ENCODE results near the gene HKDC1.
A peak's percentile ranks its signal among the peaks of the same experiment; 100 is the strongest.

Gene HKDC1

DNA sequence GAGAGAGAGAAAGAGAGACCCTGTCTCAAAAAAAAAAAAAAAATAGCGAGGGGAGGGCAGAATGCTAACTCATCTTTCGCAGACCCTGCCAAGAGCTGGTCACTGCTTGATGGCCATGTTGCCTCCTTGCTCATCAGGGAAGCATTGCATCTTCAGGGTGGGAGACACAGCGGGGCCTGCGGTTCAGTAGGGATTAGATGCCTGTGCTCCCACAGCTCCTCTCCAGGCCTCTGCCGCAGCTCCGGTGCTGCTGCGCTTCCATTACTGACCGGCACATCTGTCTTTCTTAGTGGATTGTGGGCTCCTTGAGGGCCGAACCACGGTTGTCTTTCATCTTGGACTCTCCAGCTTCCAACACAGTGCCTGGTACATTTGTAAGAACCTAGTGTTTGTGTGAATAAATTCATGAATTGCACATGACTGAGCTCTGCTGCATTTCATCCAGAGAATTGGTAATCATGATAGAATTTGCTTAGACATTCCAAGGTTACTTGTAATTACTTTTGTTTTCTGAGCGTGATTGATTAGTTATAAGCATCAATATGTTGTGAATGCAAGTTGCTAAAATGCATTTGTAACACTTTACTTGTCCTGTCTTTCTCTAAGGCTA is 75.0 kb downstream of the HKDC1 start:
- ChIA-PET POLR2A (no interaction called here), CTCF (no interaction called here)

DNA sequence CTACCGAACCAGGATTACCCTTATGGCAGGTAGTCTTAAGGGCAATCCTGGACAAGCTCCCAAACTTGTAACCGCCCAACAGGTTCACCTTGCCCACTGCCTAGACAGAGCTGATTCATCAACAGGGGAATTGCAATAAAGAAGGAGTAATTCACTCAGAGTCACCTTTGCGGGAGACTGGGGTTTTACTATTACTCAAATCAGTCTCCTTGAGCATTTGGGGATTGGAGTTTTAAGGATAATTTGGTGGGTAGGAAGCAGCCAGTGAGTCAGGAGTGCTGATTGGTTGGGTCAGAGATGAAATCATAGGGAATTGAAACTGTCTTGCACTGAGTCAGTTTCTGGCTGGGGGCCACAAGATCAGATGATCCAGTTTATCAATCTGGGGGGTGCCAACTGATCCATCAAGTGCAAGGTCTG is 83.5 kb downstream of the HKDC1 start:
- H3K36me3 ChIP-seq (ENCODE audit: control insufficient read depth in 2 of 2, insufficient read depth in 1 of 2, low read length in 2 of 2) = no peaks in the 10 kb centered on the region
- no peaks in the 10 kb centered on the region for H3K4me1 ChIP-seq (ENCODE audit: control insufficient read depth, insufficient read depth, low read length)
- CTCF ChIA-PET = no interaction called here
- no peaks in the 10 kb centered on the region for H3K9me3 ChIP-seq (ENCODE audit: control insufficient read depth, insufficient read depth, low read depth, low read length)
- H3K27ac ChIP-seq (ENCODE audit: extremely low read depth, low read depth, low read length) = no peak overlapping the region
- H3K4me3 ChIP-seq (ENCODE audit: low read depth, low read length) = no peak overlapping the region
- TF ChIP-seq, protein P1, sequence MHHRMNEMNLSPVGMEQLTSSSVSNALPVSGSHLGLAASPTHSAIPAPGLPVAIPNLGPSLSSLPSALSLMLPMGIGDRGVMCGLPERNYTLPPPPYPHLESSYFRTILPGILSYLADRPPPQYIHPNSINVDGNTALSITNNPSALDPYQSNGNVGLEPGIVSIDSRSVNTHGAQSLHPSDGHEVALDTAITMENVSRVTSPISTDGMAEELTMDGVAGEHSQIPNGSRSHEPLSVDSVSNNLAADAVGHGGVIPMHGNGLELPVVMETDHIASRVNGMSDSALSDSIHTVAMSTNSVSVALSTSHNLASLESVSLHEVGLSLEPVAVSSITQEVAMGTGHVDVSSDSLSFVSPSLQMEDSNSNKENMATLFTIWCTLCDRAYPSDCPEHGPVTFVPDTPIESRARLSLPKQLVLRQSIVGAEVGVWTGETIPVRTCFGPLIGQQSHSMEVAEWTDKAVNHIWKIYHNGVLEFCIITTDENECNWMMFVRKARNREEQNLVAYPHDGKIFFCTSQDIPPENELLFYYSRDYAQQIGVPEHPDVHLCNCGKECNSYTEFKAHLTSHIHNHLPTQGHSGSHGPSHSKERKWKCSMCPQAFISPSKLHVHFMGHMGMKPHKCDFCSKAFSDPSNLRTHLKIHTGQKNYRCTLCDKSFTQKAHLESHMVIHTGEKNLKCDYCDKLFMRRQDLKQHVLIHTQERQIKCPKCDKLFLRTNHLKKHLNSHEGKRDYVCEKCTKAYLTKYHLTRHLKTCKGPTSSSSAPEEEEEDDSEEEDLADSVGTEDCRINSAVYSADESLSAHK (tag by site-specific recombination; IDR thresholded peaks at IDR 0.05) = peak; percentile 40; the same call in 1 of the 2 replicates
- TF ChIP-seq, protein P2, sequence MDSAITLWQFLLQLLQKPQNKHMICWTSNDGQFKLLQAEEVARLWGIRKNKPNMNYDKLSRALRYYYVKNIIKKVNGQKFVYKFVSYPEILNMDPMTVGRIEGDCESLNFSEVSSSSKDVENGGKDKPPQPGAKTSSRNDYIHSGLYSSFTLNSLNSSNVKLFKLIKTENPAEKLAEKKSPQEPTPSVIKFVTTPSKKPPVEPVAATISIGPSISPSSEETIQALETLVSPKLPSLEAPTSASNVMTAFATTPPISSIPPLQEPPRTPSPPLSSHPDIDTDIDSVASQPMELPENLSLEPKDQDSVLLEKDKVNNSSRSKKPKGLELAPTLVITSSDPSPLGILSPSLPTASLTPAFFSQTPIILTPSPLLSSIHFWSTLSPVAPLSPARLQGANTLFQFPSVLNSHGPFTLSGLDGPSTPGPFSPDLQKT (IDR thresholded peaks at IDR 0.05; ENCODE audit: borderline replicate concordance, low read depth, low read length) = no peak
- TF ChIP-seq ZEB2 (tag by site-specific recombination; IDR thresholded peaks at IDR 0.05) (0 out of 2 replicates have a peak, but pooled peaks have one; percentile 13), OSR2 (tag by site-specific recombination; IDR thresholded peaks at IDR 0.05) (no peak)
- TF ChIP-seq, protein P3, sequence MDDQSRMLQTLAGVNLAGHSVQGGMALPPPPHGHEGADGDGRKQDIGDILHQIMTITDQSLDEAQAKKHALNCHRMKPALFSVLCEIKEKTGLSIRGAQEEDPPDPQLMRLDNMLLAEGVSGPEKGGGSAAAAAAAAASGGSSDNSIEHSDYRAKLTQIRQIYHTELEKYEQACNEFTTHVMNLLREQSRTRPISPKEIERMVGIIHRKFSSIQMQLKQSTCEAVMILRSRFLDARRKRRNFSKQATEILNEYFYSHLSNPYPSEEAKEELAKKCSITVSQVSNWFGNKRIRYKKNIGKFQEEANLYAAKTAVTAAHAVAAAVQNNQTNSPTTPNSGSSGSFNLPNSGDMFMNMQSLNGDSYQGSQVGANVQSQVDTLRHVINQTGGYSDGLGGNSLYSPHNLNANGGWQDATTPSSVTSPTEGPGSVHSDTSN (CRISPR knock-in tag; IDR thresholded peaks at IDR 0.05) = no peak
- TF ChIP-seq, protein P4, sequence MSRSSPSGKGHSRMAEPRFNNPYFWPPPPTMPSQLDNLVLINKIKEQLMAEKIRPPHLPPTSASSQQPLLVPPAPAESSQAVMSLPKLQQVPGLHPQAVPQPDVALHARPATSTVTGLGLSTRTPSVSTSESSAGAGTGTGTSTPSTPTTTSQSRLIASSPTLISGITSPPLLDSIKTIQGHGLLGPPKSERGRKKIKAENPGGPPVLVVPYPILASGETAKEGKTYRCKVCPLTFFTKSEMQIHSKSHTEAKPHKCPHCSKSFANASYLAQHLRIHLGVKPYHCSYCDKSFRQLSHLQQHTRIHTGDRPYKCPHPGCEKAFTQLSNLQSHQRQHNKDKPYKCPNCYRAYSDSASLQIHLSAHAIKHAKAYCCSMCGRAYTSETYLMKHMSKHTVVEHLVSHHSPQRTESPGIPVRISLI (tag by site-specific recombination; IDR thresholded peaks at IDR 0.05) = no peak
- POLR2A ChIA-PET = interaction anchor here (0.6 kb wide), 1 partner anchor 752 kb away, joined by 4 read pairs; no protein-coding TSS in a partner anchor

More for the DNA sequence above, 75.0 kb downstream of the HKDC1 start:
- no peaks in the 10 kb centered on the region for H3K4me1 ChIP-seq (ENCODE audit: control insufficient read depth, insufficient read depth, low read length)
- H3K9me3 ChIP-seq (ENCODE audit: control insufficient read depth, insufficient read depth, low read depth, low read length) = no peaks in the 10 kb centered on the region
- no peak overlapping the region for H3K4me3 ChIP-seq (ENCODE audit: low read depth, low read length)
- H3K36me3 ChIP-seq (ENCODE audit: control insufficient read depth in 2 of 2, insufficient read depth in 1 of 2, low read length in 2 of 2) = no peaks in the 10 kb centered on the region
- no peak overlapping the region for H3K27ac ChIP-seq (ENCODE audit: extremely low read depth, low read depth, low read length)
- no peak for TF ChIP-seq ZNF24 (tag by site-specific recombination; IDR thresholded peaks at IDR 0.05)
- TF ChIP-seq, protein P5, sequence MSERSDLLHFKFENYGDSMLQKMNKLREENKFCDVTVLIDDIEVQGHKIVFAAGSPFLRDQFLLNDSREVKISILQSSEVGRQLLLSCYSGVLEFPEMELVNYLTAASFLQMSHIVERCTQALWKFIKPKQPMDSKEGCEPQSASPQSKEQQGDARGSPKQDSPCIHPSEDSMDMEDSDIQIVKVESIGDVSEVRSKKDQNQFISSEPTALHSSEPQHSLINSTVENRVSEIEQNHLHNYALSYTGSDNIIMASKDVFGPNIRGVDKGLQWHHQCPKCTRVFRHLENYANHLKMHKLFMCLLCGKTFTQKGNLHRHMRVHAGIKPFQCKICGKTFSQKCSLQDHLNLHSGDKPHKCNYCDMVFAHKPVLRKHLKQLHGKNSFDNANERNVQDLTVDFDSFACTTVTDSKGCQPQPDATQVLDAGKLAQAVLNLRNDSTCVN (tag by site-specific recombination; optimal IDR thresholded peaks at IDR 0.05) = no peak
- TF ChIP-seq, protein P6, sequence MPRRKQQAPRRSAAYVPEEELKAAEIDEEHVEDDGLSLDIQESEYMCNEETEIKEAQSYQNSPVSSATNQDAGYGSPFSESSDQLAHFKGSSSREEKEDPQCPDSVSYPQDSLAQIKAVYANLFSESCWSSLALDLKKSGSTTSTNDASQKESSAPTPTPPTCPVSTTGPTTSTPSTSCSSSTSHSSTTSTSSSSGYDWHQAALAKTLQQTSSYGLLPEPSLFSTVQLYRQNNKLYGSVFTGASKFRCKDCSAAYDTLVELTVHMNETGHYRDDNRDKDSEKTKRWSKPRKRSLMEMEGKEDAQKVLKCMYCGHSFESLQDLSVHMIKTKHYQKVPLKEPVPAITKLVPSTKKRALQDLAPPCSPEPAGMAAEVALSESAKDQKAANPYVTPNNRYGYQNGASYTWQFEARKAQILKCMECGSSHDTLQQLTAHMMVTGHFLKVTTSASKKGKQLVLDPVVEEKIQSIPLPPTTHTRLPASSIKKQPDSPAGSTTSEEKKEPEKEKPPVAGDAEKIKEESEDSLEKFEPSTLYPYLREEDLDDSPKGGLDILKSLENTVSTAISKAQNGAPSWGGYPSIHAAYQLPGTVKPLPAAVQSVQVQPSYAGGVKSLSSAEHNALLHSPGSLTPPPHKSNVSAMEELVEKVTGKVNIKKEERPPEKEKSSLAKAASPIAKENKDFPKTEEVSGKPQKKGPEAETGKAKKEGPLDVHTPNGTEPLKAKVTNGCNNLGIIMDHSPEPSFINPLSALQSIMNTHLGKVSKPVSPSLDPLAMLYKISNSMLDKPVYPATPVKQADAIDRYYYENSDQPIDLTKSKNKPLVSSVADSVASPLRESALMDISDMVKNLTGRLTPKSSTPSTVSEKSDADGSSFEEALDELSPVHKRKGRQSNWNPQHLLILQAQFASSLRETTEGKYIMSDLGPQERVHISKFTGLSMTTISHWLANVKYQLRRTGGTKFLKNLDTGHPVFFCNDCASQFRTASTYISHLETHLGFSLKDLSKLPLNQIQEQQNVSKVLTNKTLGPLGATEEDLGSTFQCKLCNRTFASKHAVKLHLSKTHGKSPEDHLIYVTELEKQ (tag by site-specific recombination; IDR thresholded peaks at IDR 0.05; ENCODE audit: borderline replicate concordance) = no peak
- TF ChIP-seq ZNF596 (tag by site-specific recombination; IDR thresholded peaks at IDR 0.05) = peak; percentile 32; the same call in 1 of the 2 replicates
- no peak for TF ChIP-seq ZNF548 (tag by site-specific recombination; IDR thresholded peaks at IDR 0.05)
- TF ChIP-seq RBAK (tag by site-specific recombination; IDR thresholded peaks at IDR 0.05) = no peak
- TF ChIP-seq, protein P7, sequence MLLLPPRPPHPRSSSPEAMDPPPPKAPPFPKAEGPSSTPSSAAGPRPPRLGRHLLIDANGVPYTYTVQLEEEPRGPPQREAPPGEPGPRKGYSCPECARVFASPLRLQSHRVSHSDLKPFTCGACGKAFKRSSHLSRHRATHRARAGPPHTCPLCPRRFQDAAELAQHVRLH (tag by site-specific recombination; IDR thresholded peaks at IDR 0.05) = no peak
- TF ChIP-seq ZNF555 (tag by site-specific recombination; conservative IDR thresholded peaks at IDR 0.05) = no peak
